Neural crest cell (in vitro differentiated cells): ENCODE data around the gene SUPT7L. TPM values are rescaled to one million over a fixed set of nuclear protein-coding genes. Genes with fewer than 3 reads are reported as not detected.
A peak's percentile ranks its signal among the peaks of the same experiment; 100 is the strongest.

Source experiments
- DNase-seq: peaks from one replicate; pipeline ENCODE4 v3.0.0; 2021; ENCODE audit warnings: low read depth, mixed read lengths, low spot score
- H3K27ac Mint-ChIP-seq: one replicate; pipeline ENCODE4 v1.8.0; 2021; ENCODE audit warnings: mild to moderate bottlenecking, mixed read lengths; ENCODE audit not compliant: unreplicated experiment
- H3K27me3 Mint-ChIP-seq: 2 replicates; pipeline ENCODE4 v1.8.0; 2021; ENCODE audit warnings: low read depth, mild to moderate bottlenecking, mixed read lengths
- H3K36me3 Mint-ChIP-seq: 2 replicates; pipeline ENCODE4 v1.8.0; 2021; ENCODE audit warnings: low read depth, mild to moderate bottlenecking, mixed read lengths
- H3K4me1 Mint-ChIP-seq: 2 replicates; pipeline ENCODE4 v1.8.0; 2021; ENCODE audit warnings: mixed read lengths
- H3K4me3 Mint-ChIP-seq: one replicate; pipeline ENCODE4 v1.8.0; 2021; ENCODE audit warnings: mild to moderate bottlenecking, mixed read lengths
- H3K9me3 Mint-ChIP-seq: 2 replicates; pipeline ENCODE4 v1.8.0; 2021; ENCODE audit warnings: mixed read lengths
- CTCF ChIP-seq: fragments of 200-600 bp; sonication (generic); conservative IDR thresholded peaks from 2 replicates; pipeline ENCODE4 v1.5.0; 2021; ENCODE audit warnings: antibody characterized with exemption, mild to moderate bottlenecking
- total RNA-seq: library from RNA; stranded (reverse); gene quantifications from 2 replicates; pipeline ENCODE4 v1.2.1, GENCODE V29; 2021

Gene SUPT7L
- total RNA-seq, 1 donor from 2014 or later, result 32.4 TPM

- H3K27me3 Mint-ChIP-seq, result peaks cover 9% of the 10 kb centered on the region
- H3K36me3 Mint-ChIP-seq, result no peaks in the 10 kb centered on the region
- H3K4me1 Mint-ChIP-seq, result no peaks in the 10 kb centered on the region
- no peak for DNase-seq
- no peak overlapping the region for H3K27ac Mint-ChIP-seq
- no peak overlapping the region for H3K4me3 Mint-ChIP-seq
- TF ChIP-seq CTCF, result no peak
- no peaks in the 10 kb centered on the region for H3K9me3 Mint-ChIP-seq
These were observed 44.2 kb upstream of the SUPT7L start for GRCh38 chr2:27707462-27708256.

DNA sequence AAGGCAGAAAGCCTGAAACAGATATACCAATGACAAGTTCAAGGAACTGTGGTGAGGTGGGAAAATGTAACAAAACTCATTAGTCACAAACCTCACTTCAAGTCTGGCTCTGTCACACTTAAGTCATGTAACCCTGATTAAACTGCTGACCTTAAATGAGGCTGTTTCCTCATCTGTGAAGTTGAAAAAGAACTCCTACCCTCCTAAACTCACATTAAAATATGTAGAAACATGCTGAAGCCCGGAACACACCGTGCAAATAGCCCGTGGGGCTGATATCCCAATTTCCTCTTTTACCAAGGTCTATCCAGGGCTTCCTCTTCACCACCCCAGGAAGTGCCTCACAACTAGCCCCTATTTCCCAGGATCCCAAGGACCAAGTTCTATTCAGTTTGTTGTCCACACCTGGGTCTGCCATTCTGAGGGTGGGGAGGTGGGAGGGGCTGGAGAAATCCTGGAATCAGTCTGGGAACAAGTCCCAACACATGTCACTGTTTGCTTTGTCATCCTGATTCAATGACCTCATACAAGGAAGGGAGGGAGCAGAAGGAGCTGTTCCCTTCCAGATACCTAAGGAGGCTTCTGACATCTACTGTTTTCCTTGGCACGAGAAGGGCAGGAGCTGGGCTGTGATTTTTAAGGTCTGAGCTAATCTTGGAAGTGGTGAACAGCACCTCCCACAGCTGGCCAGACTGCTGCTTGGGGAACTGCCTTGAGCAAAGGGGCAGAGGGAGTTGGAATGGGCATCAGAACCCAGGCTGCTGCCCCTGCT, 42.6 kb upstream of the SUPT7L start:
- no peaks in the 10 kb centered on the region for H3K36me3 Mint-ChIP-seq
- DNase-seq, result no peak
- no peak for TF ChIP-seq CTCF
- H3K4me1 Mint-ChIP-seq, result no peaks in the 10 kb centered on the region
- H3K27ac Mint-ChIP-seq, result no peak overlapping the region
- H3K9me3 Mint-ChIP-seq, result no peaks in the 10 kb centered on the region
- H3K4me3 Mint-ChIP-seq, result no peak overlapping the region
- H3K27me3 Mint-ChIP-seq, result no peaks in the 10 kb centered on the region

- no peaks in the 10 kb centered on the region for H3K9me3 Mint-ChIP-seq
- H3K4me3 Mint-ChIP-seq, result no peak overlapping the region
- TF ChIP-seq CTCF, result no peak
- no peaks in the 10 kb centered on the region for H3K4me1 Mint-ChIP-seq
- H3K27me3 Mint-ChIP-seq, result no peaks in the 10 kb centered on the region
- no peak overlapping the region for H3K27ac Mint-ChIP-seq
- DNase-seq, result no peak
- no peaks in the 10 kb centered on the region for H3K36me3 Mint-ChIP-seq
These were observed 41.0 kb upstream of the SUPT7L start for GRCh38 chr2:27704342-27704876.

GRCh38 chr2:27703638-27704341, 40.4 kb upstream of the SUPT7L start:
- DNase-seq, result peak; percentile 90
- no peak overlapping the region for H3K27ac Mint-ChIP-seq
- H3K4me3 Mint-ChIP-seq, result no peak overlapping the region
- peak; percentile 94 for TF ChIP-seq CTCF
- H3K36me3 Mint-ChIP-seq, result no peaks in the 10 kb centered on the region
- H3K4me1 Mint-ChIP-seq, result no peaks in the 10 kb centered on the region
- no peaks in the 10 kb centered on the region for H3K9me3 Mint-ChIP-seq
- no peaks in the 10 kb centered on the region for H3K27me3 Mint-ChIP-seq

GRCh38 chr2:27702302-27702701, 38.9 kb upstream of the SUPT7L start:
- H3K9me3 Mint-ChIP-seq, result no peaks in the 10 kb centered on the region
- peaks cover 6% of the 10 kb centered on the region for H3K36me3 Mint-ChIP-seq
- no peaks in the 10 kb centered on the region for H3K27me3 Mint-ChIP-seq
- no peaks in the 10 kb centered on the region for H3K4me1 Mint-ChIP-seq
- no peak for DNase-seq
- H3K27ac Mint-ChIP-seq, result no peak overlapping the region
- H3K4me3 Mint-ChIP-seq, result no peak overlapping the region
- TF ChIP-seq CTCF, result no peak
